Activated T-cell treated with anti-CD3 and anti-CD28 coated beads for 48 hours (primary cell): Measurements from ENCODE around the gene PPP2R3B.
"Not testable (repeated sequence)": the region's sequence is repeated elsewhere in the genome, so short reads cannot be mapped to it uniquely, and the experiment has no call there.

Source experiments
- DNase-seq: peaks from one replicate; pipeline ENCODE4 v3.0.0-alpha.2; 2020; ENCODE audit warnings: low read depth

PPP2R3B gene, protein sequence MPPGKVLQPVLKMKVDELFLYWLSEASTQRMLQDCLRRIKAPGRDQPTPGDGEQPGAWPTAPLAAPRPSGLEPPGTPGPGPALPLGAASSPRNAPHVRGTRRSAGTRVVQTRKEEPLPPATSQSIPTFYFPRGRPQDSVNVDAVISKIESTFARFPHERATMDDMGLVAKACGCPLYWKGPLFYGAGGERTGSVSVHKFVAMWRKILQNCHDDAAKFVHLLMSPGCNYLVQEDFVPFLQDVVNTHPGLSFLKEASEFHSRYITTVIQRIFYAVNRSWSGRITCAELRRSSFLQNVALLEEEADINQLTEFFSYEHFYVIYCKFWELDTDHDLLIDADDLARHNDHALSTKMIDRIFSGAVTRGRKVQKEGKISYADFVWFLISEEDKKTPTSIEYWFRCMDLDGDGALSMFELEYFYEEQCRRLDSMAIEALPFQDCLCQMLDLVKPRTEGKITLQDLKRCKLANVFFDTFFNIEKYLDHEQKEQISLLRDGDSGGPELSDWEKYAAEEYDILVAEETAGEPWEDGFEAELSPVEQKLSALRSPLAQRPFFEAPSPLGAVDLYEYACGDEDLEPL

DNA sequence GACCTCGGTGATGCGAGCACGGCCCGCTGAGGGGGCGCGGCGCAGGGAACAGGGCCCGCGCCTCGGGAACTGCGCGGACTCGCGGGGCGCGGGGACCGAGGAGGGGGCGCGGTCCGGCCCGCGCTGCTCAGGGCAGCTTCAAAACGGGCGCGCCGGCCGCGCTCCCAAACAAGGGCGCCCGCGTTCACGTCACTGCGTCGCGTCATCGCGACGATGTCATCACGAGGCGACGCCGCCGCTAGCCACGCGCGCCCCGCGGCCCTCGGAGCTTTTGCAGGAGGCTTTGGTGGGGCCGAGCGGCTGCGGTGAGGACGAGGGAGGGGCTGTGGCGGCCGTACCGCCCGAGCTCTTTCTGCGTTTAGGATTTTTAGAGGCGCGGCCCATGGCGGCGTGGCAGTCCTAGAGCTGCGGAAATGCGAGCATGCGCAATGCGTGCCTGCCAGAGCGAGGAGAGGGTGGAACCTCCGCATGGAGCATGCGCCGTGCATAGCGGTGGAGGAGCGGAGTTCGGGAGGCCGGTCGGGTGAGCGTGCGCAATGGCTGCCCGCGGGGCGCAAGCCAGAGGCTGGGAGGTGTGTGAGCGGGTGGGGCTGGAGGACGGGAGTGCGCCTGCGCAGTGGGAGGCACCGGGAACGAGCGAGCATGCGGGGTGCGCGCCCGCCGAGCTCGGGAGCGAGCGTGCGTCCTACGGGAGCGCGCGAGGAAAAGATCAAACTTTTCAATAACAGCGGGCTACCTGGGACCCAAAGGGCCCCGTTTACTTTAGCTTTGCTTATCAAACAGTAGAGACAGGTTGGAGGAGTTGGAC lies at the start of gene PPP2R3B:
PPP2R3B (minus strand) TSS at position 140 of the 808 bp plus-strand sequence. CDS start 216 bp downstream, outside the sequence.
- peak; percentile 98 for DNase-seq

DNA sequence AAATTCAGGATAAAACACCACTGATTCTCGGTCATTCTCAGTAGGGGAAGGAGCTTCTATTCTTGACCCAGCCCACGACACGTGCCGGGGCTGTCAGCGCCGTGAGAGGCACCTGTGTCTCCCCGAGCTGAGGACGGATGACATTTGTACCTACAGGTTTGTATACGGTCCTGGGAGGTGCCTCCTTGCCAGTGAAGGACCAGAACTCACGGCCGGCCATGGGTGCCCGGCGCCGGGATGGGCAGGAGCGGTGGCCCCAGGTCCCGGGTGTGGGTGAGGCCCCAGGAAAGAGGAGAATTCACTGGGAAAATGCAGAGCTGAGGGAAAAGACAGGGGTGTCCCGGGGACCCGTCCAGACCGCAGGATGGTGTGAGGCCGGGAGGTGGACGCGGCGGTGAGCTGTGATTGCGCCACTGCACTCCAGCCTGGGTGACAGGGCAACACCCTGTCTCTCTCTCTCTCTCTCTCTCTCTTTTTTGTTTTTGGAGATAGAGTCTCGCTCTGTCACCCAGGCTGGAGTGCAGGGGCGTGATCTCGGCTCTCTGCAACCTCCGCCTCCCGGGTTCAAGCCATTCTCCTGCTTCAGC lies 48.9 kb upstream of the PPP2R3B start:
- DNase-seq: no peak

DNA sequence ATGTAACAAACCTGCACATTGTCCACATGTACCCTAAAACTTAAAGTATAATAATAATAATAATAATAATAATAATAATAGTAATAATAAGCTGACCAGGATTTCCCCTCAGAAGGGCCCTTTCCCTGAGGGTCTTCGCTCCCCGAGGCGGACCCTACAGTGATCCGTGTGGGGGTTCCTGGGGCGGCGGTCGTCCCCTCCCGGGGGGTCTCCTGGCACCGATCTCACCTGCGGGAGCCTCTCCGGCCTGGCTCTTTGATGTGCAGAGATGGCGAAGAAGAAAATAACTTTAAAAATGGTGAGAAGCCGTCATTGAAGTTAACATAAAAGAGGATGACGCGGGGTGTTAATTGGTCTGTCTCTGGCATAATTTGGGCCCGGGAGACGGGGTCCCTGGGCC lies 48.2 kb upstream of the PPP2R3B start:
- no peak for DNase-seq

DNA sequence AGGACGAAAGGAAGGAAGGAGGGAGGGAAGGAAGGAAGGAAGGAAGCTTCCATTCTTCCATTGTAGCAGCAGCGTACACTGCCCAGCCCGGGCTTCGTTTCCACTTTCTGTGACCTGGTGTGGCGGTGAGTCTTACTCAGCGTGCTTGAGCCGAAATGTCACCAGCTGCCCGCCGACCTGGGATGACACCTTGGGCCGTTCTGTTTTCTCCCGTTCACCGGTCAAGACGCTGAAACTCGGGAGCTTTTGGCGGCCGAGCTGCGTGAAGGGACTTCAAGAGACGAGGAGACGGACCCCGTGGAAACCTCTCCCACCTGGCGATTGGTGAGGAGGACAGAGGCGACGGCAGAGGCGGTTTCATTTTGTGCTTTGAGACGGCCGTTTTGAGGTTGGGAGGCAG lies 47.1 kb upstream of the PPP2R3B start:
- no peak for DNase-seq

DNA sequence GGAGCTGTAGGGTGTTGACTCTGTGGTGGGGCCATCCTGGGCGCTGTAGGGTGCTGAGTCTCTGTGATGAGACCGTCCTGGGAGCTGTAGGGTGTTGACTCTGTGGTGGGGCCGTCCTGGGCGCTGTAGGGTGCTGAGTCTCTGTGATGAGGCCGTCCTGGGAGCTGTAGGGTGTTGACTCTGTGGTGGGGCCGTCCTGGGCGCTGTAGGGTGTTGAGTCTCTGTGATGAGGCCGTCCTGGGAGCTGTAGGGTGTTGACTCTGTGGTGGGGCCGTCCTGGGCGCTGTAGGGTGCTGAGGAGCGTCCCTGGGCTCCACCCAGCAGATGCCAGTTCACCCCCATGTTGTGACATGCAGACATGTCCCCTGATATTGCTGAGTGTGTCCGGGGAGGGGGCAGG lies 46.0 kb upstream of the PPP2R3B start:
- not testable (repeated sequence) for DNase-seq

DNA sequence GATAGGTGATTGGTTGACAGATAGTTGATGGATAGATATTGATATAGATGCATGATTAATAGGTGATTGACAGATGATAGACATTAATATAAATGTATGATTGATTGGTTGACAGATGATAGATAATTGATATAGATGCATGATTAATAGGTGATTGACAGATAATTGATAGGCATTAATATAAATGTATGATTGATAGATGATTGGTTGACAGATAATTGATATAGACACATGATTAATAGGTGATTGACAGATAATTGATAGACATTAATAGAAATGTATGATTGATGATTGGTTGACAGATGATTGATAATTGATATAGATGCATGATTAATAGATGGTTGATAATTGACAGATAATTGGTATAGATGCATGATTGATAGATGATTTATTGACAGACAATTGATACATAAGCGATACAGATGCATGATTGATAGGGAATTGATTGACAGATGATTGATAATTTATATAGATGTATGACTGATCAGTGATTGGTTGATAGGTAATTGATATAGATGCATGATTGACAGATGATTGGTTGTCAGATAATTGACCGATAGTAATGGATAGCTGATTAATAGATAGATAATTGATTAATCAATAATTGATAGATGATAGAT lies 44.9 kb upstream of the PPP2R3B start:
- DNase-seq: no peak

DNA sequence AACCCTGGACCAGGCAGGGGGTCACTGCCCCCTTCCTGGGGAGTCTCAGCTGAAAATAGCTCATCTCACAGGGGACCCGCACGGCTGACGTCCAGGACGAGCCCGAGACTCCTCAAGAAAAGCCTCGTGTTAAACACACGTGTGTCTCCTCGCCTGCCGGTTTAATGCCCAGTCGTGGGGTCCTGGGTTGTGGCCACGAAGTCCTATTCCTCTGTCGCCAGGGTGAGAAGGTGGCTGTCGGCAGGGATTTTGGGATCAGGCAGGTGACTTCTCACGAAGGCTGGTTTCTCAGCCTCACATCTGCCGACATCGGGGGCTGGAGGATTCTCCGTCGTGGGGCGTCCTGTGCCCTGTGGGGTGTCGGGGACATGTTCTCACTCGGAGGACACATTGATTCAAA lies 44.3 kb upstream of the PPP2R3B start:
- DNase-seq: no peak

DNA sequence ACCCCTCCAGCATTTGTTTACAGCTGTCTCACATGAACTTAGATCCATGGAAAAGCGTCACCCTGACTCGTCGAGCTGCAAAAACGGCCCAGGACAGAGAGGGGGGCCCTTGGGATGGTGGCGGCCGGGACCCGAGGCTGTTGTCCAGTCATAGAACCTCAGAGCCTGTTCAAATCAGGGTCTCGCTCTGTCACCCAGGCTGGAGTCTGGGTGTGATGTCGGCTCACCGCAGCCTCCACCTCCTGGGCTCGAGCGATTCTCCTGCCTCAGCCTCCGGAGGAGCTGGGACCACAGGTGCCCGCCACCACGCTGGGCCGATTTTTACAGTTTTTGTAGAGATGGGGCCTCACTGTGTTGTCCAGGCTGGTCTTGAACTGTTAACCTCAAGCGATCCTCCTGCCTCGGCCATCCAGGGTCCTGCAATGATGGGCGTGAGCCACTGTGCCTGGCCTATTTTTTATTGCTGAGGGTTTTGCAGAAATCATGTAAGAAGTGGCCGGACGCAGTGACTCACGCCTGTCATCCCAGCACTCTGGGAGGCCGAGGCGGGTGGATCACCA lies 42.6 kb upstream of the PPP2R3B start:
- DNase-seq: no peak

DNA sequence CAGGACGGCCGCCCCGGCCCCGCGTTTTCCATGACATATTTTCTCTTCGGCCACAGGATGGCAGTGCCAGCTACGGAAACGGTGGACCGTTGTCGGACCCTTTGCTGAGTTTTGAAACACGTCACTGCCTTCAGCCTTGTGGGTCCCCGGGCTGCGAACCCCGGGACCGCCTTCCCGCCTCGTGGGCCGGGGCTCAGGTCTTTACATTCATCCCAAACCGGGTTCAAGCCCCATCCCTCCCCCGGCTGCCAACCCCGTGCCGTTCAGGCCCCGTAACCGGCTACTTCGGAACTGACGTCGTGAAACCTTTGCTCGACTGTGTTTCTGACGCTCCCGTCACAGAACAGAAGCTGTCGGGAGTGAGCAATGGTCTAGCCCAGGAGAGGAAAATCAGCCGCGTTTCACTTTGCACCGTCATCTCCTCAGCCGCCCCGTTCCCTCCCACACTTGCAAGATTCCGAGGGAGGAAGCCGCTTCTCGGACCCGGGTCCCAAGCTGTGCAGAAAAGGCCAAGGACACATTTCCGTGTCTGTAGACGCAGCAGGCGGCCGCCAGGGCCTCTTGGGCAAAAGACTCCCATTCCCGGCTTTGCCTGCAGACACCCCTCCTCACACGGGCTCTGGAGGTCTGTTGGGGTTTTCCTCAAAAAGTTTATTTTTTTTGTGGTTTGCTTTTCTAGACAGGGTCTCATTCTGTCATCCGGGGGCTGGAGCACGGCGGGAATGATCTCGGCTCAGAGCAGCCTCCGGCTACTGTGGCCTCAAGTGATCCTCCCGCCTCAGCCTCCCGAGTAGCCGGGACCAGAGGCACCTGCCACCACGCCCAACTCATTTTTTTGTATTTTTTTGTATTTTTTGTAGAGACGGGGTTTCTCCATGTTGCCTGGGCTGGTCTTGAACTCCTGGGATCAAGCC lies 41.4 kb upstream of the PPP2R3B start:
- peak; percentile 6 for DNase-seq

DNA sequence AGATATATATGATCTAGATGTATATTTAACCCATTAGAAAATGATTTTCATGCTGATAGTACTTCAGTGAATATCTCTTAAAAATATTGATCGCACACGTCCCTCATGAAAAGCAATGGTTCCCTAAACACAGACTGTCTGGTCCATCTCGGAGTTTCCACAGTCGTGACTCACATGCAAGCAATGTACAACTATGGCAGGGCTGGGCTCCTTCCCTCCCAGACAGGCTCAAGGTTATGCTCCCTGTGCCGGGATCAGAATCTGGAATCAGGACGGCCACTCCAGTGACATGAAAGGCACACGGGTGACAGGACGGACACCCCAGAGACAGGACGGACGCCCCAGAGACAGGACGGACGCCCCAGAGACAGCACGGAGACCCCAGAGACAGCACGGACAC lies 40.2 kb upstream of the PPP2R3B start:
- no peak for DNase-seq

DNA sequence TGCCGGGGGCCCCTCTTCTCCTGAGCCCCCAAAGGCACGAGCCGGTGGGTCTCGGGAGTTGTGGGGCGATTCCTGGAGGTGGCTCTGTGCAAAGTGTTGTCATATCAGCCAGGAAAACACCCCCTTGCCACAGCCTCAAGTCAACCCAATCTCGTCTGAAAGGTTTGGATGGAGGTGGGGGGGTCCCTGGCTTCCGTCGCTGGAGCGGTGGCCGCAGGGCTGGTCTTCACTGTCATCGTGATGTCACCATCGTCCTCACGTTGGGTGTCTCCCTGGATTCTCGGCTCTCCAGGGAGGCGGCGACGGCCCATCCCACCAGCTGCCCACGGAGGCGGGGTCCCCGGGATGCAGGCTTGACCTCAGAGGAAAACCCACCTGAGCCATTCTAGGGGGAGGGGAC lies 38.3 kb upstream of the PPP2R3B start:
- no peak for DNase-seq

DNA sequence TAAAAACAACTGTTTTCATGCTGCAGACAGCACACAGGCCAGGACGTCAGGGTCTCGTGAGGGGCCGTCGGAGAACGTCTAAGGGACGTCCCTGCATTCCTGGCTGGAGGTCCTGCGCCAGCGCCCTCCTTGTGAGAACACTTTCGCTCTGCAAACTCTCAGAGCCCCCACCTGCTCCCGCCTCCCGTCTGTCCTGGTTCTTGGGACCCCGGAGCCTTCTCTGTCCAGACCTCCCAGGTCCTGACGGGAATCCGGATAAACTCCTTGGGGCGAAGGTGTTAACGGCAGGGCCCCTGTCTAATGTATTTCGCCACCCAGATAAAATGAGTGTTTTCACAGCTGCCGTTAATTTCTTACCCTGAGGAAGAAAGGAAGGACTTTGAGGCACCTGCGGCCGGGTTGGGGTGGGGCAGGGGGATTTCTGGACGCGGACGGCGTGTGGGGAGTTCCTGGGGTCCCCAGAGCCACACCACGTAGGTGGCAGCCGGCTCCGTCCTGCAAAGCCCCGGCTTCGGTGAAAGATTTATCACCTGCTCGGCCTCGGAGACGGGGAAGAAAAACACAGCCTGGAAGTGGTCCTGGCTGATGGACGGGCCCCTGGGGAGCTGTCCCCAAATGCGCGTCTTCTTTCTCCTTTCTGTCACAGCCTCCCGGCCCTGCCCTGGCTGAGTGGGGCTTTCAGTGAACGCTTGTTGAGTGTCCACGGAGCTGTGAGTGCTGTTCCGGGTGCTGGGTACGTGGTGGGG lies 35.1 kb upstream of the PPP2R3B start:
- no peak for DNase-seq

DNA sequence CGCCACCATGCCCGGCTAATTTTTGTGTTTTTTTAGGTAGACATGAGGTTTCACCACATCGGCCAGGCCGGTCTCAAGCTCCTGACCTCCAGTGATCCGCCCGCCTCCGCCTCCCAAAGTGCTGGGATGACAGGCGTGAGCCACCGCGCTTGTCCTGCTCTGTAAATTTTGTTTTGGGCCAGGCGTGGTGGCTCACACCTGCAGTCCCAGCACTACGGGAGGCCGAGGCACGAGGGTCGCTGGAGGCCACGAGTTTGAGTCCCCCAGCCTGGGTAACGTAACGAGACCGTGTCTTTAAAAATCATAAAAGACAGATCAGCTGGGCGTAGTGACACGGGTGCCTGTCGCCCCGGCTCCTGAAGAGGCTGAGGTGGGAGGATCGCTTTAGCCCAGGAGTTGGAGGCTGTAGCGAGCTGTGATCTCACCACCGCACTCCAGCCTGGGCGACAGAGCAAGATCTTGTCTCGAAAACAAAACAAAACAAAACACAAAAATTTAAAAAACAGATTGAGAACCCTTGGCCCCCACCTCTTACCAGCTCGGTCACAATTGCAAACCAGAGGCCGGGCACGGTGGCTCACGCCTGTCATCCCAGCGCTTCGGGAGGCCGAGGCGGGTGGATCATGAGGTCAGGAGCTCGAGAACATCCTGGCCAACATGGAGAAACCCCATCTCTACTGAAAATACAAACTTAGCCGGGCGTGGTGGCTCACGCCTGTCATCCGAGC lies 34.0 kb upstream of the PPP2R3B start:
- no peak for DNase-seq

DNA sequence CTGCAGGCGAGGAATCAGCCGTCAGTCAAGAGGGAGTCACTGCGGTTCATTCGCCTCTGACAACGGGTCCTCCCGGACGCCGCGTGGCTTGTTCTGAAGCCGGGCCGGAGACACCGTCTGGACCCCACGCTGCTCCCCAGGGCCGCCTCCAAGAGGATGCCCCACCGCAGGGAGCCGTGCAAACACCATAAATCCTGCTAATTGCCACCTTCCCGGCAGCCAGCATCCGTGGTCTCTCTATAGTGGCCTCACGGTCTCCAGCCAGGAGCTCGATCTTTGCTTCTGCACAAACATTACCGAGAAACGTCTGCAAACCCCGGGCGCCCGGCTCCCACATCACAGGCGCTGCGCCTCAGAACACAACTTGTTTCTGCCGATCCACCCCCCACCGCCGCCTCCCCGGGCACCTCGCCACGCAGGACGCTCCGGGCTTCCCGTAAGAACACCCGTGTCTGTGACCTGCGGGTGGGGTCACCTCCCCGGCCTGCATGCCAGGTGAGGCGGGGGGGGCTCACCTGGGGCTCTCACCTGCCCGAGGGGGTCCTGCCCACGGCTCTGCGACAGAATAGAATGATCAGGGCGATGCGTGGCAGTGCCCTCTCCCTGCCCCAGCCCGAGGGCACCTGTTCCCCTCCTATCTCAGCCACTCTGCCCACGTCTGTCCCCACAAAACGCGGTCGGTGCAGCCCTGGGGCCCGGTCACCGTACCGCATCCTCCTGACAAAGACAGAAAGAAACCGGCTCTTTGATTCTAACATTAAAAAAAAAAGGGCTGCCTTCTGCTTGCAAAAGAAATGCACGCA lies 32.4 kb upstream of the PPP2R3B start:
- no peak for DNase-seq

DNA sequence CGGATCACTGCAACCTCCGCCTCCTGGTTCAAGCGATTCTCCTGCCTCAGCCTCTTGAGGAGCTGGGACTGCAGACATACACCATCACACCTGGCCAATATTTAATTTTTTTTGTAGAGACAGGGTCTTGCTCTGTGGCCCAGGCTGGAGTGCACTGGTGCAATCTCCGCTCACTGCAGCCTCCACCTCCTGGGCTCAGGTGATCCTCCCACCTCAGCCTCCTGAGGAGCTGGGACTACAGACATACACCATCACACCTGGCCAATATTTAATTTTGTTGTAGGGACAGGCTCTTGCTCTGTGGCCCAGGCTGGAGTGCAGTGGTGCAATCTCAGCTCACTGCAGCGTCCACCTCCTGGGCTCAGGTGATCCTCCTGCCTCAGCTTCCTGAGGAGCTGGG lies 28.8 kb upstream of the PPP2R3B start:
- not testable (repeated sequence) for DNase-seq

DNA sequence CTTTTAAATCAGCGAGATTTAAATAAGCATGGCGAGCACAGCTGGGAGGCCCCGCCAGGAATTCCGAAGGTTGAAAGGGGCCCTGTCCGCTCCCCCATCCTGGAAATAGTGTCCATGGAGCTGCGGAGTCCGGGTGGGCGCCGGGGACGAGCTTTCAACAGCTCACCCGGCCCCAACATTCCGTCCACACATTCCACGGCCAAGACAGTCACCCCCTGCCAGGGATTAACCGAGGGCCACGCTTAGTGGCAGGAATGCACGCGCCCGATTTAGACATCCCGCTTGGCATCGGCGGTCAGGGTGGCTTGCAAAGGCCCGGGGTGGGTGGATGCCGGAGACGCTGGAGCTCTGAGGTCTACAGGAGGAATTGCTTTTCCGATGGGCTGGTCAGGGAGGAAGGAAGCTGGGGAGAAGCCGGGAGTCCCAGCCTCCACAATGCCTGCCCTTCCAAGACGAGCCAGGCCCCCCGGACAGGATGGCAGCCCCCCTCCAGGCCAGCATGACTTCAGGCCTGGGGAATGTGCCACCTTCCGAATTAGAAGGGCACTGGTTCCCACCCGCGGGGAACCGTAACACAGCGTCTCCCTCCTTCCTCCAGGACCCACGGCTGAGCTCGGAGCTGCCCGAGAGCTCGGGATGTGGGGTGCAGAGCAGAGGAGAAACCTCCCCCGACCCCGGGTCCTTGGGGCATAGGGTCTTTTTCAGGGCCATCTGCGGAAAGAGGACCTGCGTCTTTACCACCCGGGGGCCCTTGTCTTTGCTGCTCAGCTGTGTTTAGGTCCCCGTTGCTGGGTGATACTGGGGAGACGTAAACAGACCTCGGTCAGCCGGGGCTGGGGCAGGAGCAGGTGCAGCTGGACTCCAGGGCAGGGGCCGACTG lies 26.9 kb upstream of the PPP2R3B start:
- no peak for DNase-seq

DNA sequence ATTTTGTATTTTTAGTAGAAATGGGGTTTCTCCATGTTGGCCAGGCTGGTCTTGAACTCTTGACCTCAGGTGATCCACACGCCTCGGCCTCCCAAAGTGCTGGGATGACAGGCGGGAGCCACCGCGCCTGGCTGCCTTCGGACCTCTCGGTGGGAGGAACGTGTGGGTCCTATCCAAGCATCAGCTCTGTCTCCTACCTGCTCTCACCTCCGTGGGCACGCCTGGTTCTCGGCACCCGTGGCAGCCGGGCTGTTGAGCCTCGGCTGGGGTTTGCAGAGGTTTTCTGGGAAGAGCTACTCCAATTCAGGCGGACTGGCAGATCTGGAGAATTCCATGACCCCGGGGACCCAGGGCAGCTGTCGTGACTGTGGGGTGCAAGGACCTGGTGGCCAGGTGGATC lies 23.6 kb upstream of the PPP2R3B start:
- DNase-seq: no peak
